ENCODE results near the gene ANKH.

- TF ChIP-seq, protein P1, sequence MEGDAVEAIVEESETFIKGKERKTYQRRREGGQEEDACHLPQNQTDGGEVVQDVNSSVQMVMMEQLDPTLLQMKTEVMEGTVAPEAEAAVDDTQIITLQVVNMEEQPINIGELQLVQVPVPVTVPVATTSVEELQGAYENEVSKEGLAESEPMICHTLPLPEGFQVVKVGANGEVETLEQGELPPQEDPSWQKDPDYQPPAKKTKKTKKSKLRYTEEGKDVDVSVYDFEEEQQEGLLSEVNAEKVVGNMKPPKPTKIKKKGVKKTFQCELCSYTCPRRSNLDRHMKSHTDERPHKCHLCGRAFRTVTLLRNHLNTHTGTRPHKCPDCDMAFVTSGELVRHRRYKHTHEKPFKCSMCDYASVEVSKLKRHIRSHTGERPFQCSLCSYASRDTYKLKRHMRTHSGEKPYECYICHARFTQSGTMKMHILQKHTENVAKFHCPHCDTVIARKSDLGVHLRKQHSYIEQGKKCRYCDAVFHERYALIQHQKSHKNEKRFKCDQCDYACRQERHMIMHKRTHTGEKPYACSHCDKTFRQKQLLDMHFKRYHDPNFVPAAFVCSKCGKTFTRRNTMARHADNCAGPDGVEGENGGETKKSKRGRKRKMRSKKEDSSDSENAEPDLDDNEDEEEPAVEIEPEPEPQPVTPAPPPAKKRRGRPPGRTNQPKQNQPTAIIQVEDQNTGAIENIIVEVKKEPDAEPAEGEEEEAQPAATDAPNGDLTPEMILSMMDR (conservative IDR thresholded peaks at IDR 0.05 in 1 of 2, IDR thresholded peaks at IDR 0.05 in 1 of 2; ENCODE audit: extremely low read depth in 1 of 2, insufficient read depth in 1 of 2, low read depth in 1 of 2, low read length in 2 of 2) = no peak
- no peak for TF ChIP-seq EZH2 (IDR thresholded peaks at IDR 0.05; ENCODE audit: borderline replicate concordance, low read length)
Observed at GRCh38 chr5:14667290-14667689, 204.3 kb downstream of the ANKH start.
